ENCODE results near the gene DDX49. TPM values are rescaled to one million over a fixed set of nuclear protein-coding genes. Genes with fewer than 3 reads are reported as not detected.

DDX49 gene
- total RNA-seq, 4 donors from 2014 or later = 36.1 to 61.0 (median 46.9) TPM

- Histone ChIP-seq H3K36me3 (peaks cover 0 to 32% of the 10 kb centered on the region in 2 donors), H3K4me1 (peaks cover 0 to 30% (median 14%) of the 10 kb centered on the region in 3 donors), H3K4me3 (peak overlapping the region in 1 of 2 donors; percentile 52), H3K27me3 (peaks cover 50% of the 10 kb centered on the region), H3K9me3 (no peaks in the 10 kb centered on the region), H3K27ac (no peak overlapping the region)
- no peak for ATAC-seq
- WGBS, 2 donors (ENCODE audit: low coverage in 1 of 2) = 13% methylated on average over 3 of the region's 33 CpGs; no CpG with 5 or more reads in 1 of the 2 donors
- no peak for TF ChIP-seq POLR2A (IDR thresholded peaks at IDR 0.05)
- no peak for TF ChIP-seq CTCF (IDR thresholded peaks at IDR 0.05)
- TF ChIP-seq POLR2AphosphoS5 (IDR thresholded peaks at IDR 0.05) = no peak
- TF ChIP-seq EP300 (IDR thresholded peaks at IDR 0.05) = no peak
These were observed 23.1 kb upstream of the DDX49 start for GRCh38 chr19:18896421-18896841.

- Histone ChIP-seq H3K27ac (no peak overlapping the region), H3K4me3 (no peak overlapping the region), H3K4me1 (peaks cover 0 to 30% (median 14%) of the 10 kb centered on the region in 3 donors), H3K9me3 (no peaks in the 10 kb centered on the region), H3K36me3 (peaks cover 0 to 41% of the 10 kb centered on the region in 2 donors), H3K27me3 (peaks cover 50% of the 10 kb centered on the region)
- ATAC-seq = no peak
- TF ChIP-seq CTCF (IDR thresholded peaks at IDR 0.05) (no peak), POLR2A (IDR thresholded peaks at IDR 0.05) (no peak), POLR2AphosphoS5 (IDR thresholded peaks at IDR 0.05) (no peak), EP300 (IDR thresholded peaks at IDR 0.05) (no peak)
- 96% methylated on average over 5 to 11 of the region's 25 CpGs for WGBS, 2 donors (ENCODE audit: low coverage in 1 of 2)
These were observed 22.2 kb upstream of the DDX49 start for GRCh38 chr19:18897094-18898029.

- Histone ChIP-seq H3K4me1 (peaks cover 0 to 30% (median 14%) of the 10 kb centered on the region in 3 donors), H3K27ac (no peak overlapping the region), H3K4me3 (no peak overlapping the region), H3K27me3 (peaks cover 46% of the 10 kb centered on the region), H3K36me3 (peaks cover 0 to 47% of the 10 kb centered on the region in 2 donors), H3K9me3 (no peaks in the 10 kb centered on the region)
- ATAC-seq = no peak
- 0% methylated on average over 1 of the region's 18 CpGs; no CpG with 5 or more reads in 1 of the 2 donors for WGBS, 2 donors (ENCODE audit: low coverage in 1 of 2)
- TF ChIP-seq EP300 (IDR thresholded peaks at IDR 0.05) (no peak), POLR2A (IDR thresholded peaks at IDR 0.05) (no peak), CTCF (IDR thresholded peaks at IDR 0.05) (no peak), POLR2AphosphoS5 (IDR thresholded peaks at IDR 0.05) (no peak)
These were observed 21.4 kb upstream of the DDX49 start for GRCh38 chr19:18898081-18898606.

- H3K36me3 ChIP-seq = peaks cover 0 to 54% of the 10 kb centered on the region in 2 donors
- no peak overlapping the region for H3K27ac ChIP-seq
- ATAC-seq = no peak
- H3K27me3 ChIP-seq = peaks cover 39% of the 10 kb centered on the region
- no peak overlapping the region for H3K4me3 ChIP-seq
- TF ChIP-seq POLR2A (IDR thresholded peaks at IDR 0.05) (no peak), POLR2AphosphoS5 (IDR thresholded peaks at IDR 0.05) (no peak), CTCF (IDR thresholded peaks at IDR 0.05) (no peak), EP300 (IDR thresholded peaks at IDR 0.05) (no peak)
- WGBS, 2 donors (ENCODE audit: low coverage in 1 of 2) = no CpG with 5 or more reads among the region's 18 CpGs
- no peaks in the 10 kb centered on the region for H3K9me3 ChIP-seq
- H3K4me1 ChIP-seq = peaks cover 0 to 26% (median 14%) of the 10 kb centered on the region in 3 donors
These were observed 20.7 kb upstream of the DDX49 start for GRCh38 chr19:18898607-18899408.

Measured in gastroesophageal sphincter (tissue), 4 donors.